ENCODE measurements around the gene ZNF407. TPM values are rescaled to one million over a fixed set of nuclear protein-coding genes. Genes with fewer than 3 reads are reported as not detected.

ZNF407 gene
- total RNA-seq, 1 donor from 2014 or later: 13.5 TPM

GRCh38 chr18:75113455-75113854 is 515.8 kb downstream of the ZNF407 start:
- no peak for DNase-seq (ENCODE audit: low read depth, low spot score)

GRCh38 chr18:75114231-75114764 is 516.6 kb downstream of the ZNF407 start:
- DNase-seq (ENCODE audit: low read depth, low spot score): no peak

Other genes starting within 250 kb of the ZNF407 start
- not detected in 2 replicates for gene DIPK1C, start 140.6 kb upstream of the ZNF407 start, total RNA-seq
- 100 and 129 TPM in 2 replicates for gene CNDP2, start 101.5 kb upstream of the ZNF407 start, total RNA-seq
- not detected in 2 replicates for gene CNDP1, start 63.4 kb upstream of the ZNF407 start, total RNA-seq

All from pulmonary artery endothelial cell (primary cell).